Gastrocnemius medialis (tissue), 4 donors: Measurements from ENCODE around the gene SLC16A9.

Experiments
- POLR2A ChIP-seq, 2 donors: fragments of 450-650 bp; IDR thresholded peaks; one replicate each; pipeline ENCODE4 v1.6.1; 2017; ENCODE audit warnings: antibody characterized with exemption in 2 of 2, mild to moderate bottlenecking in 2 of 2, moderate library complexity in 2 of 2
- TF ChIP-seq, protein P1 (sequence below), 5 experiments: fragments of 450-650 bp in 3 of 5; fragments of 200-600 bp in 2 of 5; sonication (generic) in 2 of 5; IDR thresholded peaks in 4 of 5; conservative IDR thresholded peaks in 1 of 5; 1 replicate in 4 of 5; 2 replicates in 1 of 5; pipeline ENCODE4 v1.5.1; 2016 to 2019; ENCODE audit warnings: antibody characterized with exemption in 5 of 5, mild to moderate bottlenecking in 3 of 5, moderate library complexity in 3 of 5

GRCh38 chr10:59706851-59707797 lies 2.5 kb downstream of the SLC16A9 start:
- TF ChIP-seq, protein P1, sequence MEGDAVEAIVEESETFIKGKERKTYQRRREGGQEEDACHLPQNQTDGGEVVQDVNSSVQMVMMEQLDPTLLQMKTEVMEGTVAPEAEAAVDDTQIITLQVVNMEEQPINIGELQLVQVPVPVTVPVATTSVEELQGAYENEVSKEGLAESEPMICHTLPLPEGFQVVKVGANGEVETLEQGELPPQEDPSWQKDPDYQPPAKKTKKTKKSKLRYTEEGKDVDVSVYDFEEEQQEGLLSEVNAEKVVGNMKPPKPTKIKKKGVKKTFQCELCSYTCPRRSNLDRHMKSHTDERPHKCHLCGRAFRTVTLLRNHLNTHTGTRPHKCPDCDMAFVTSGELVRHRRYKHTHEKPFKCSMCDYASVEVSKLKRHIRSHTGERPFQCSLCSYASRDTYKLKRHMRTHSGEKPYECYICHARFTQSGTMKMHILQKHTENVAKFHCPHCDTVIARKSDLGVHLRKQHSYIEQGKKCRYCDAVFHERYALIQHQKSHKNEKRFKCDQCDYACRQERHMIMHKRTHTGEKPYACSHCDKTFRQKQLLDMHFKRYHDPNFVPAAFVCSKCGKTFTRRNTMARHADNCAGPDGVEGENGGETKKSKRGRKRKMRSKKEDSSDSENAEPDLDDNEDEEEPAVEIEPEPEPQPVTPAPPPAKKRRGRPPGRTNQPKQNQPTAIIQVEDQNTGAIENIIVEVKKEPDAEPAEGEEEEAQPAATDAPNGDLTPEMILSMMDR (IDR thresholded peaks at IDR 0.05 in 4 of 5, conservative IDR thresholded peaks at IDR 0.05 in 1 of 5), result no peak
- no peak for TF ChIP-seq POLR2A (IDR thresholded peaks at IDR 0.05)
